IMR-90 (cell line): ENCODE data around the gene TUBA3D. TPM values are rescaled to one million over a fixed set of nuclear protein-coding genes. Genes with fewer than 3 reads are reported as not detected.

Source experiments
- ATAC-seq: fragments of 200-7000 bp; cut with Tn5 transposase; 2 replicates; pipeline ENCODE4 v1.9.1; 2020; ENCODE audit warnings: low read depth, mild to moderate bottlenecking, moderate library complexity
- BruUV-seq: library from RNA; stranded (reverse); fragments of 400-500 nt; replicated peaks from 2 replicates; lab custom pipeline; 2021; lab: Mats Ljungman, UMichigan
- CTCF ChIA-PET: fragments of 300-600 bp; formaldehyde crosslinking; extraction: SDS; loops from one replicate; lab custom pipeline; 2021; ENCODE audit warnings: antibody characterized with exemption; lab: Yijun Ruan, JAX
- POLR2A ChIA-PET: fragments of 300-600 bp; sonication (Branson Sonifier 250); formaldehyde crosslinking; loops from one replicate; lab custom pipeline; 2022; ENCODE audit warnings: antibody characterized with exemption; ENCODE audit not compliant: unreplicated experiment; lab: Charles Lee
- DNase-seq: peaks from one replicate; pipeline ENCODE4 v3.0.0; 2013
- H2AFZ ChIP-seq: replicated peaks from 2 replicates; pipeline ENCODE3; 2013; ENCODE audit warnings: low read length, mild to moderate bottlenecking; ENCODE audit not compliant: poor library complexity
- H2AK5ac ChIP-seq: 2 replicates; pipeline ENCODE4 v1.6.1; 2013; ENCODE audit warnings: low read depth, low read length, inconsistent platforms
- H2AK9ac ChIP-seq: replicated peaks from 2 replicates; pipeline ENCODE3; 2013; ENCODE audit warnings: mild to moderate bottlenecking, low read depth, low read length, moderate library complexity; ENCODE audit not compliant: poor library complexity
- H2BK120ac ChIP-seq: 2 replicates; pipeline ENCODE4 v1.6.1; 2013; ENCODE audit warnings: low read depth, low read length, inconsistent platforms
- H2BK15ac ChIP-seq: 3 replicates; pipeline ENCODE4 v1.6.1; 2013; ENCODE audit warnings: low read depth, low read length, inconsistent platforms
- H2BK20ac ChIP-seq: 2 replicates; pipeline ENCODE4 v1.6.1; 2013; ENCODE audit warnings: low read depth, mild to moderate bottlenecking, inconsistent platforms, low read length, moderate library complexity
- H2BK5ac ChIP-seq: 2 replicates; pipeline ENCODE4 v1.6.1; 2013; ENCODE audit warnings: mild to moderate bottlenecking, low read depth, low read length, inconsistent platforms; ENCODE audit not compliant: poor library complexity, severe bottlenecking
- H3K14ac ChIP-seq: replicated peaks from 2 replicates; pipeline ENCODE4 v1.6.1; 2013; ENCODE audit warnings: low read depth, low read length, inconsistent platforms
- H3K18ac ChIP-seq: 2 replicates; pipeline ENCODE4 v1.6.1; 2013; ENCODE audit warnings: low read depth, low read length, control low read depth
- H3K23ac ChIP-seq: 2 replicates; pipeline ENCODE4 v1.6.1; 2013; ENCODE audit warnings: low read depth, low read length, inconsistent platforms
- H3K27ac ChIP-seq: 2 replicates; pipeline ENCODE4 v1.5.1; 2013; ENCODE audit warnings: mild to moderate bottlenecking, control low read depth, low read length; ENCODE audit not compliant: insufficient read depth
- H3K27me3 ChIP-seq: 2 replicates; pipeline ENCODE4 v1.6.1; 2013; ENCODE audit warnings: low read length; ENCODE audit not compliant: control insufficient read depth, insufficient read depth
- H3K36me3 ChIP-seq: 2 replicates; pipeline ENCODE4 v1.6.1; 2013; ENCODE audit warnings: low read length, mixed read lengths; ENCODE audit not compliant: control insufficient read depth, insufficient read depth
- H3K4ac ChIP-seq: 2 replicates; pipeline ENCODE4 v1.6.1; 2013; ENCODE audit warnings: low read depth, low read length, inconsistent platforms
- H3K4me1 ChIP-seq: 2 replicates; pipeline ENCODE4 v1.6.1; 2013; ENCODE audit warnings: low read length, mixed read lengths; ENCODE audit not compliant: control insufficient read depth, insufficient read depth
- H3K4me2 ChIP-seq: 2 replicates; pipeline ENCODE4 v1.6.1; 2013; ENCODE audit warnings: low read depth, mild to moderate bottlenecking, control low read depth, low read length, moderate library complexity
- H3K4me3 ChIP-seq: 2 replicates; pipeline ENCODE4 v1.5.1; 2013; ENCODE audit warnings: low read depth, mild to moderate bottlenecking, control low read depth, low read length, moderate library complexity; ENCODE audit not compliant: insufficient read depth
- H3K56ac ChIP-seq: 2 replicates; pipeline ENCODE4 v1.6.1; 2013; ENCODE audit warnings: low read length, inconsistent platforms; ENCODE audit not compliant: insufficient read depth; ENCODE audit errors: extremely low read depth
- H3K79me1 ChIP-seq, 2 experiments: 2 replicates each; pipeline ENCODE4 v1.6.1; 2013; ENCODE audit warnings: low read length in 2 of 2, inconsistent platforms in 1 of 2, low read depth in 1 of 2
- H3K9ac ChIP-seq: 2 replicates; pipeline ENCODE4 v1.6.1; 2013; ENCODE audit warnings: low read depth, low read length, control low read depth
- H3K9me1 ChIP-seq: 2 replicates; pipeline ENCODE4 v1.6.1; 2013; ENCODE audit warnings: low read length, inconsistent platforms; ENCODE audit not compliant: insufficient read depth
- H3K9me3 ChIP-seq: 2 replicates; pipeline ENCODE4 v1.6.1; 2013; ENCODE audit warnings: low read length; ENCODE audit not compliant: control insufficient read depth, insufficient read depth
- H4K20me1 ChIP-seq: 2 replicates; pipeline ENCODE4 v1.6.1; 2013; ENCODE audit warnings: low read length, inconsistent platforms; ENCODE audit not compliant: insufficient read depth
- H4K5ac ChIP-seq: 2 replicates; pipeline ENCODE4 v1.6.1; 2013; ENCODE audit warnings: mild to moderate bottlenecking, low read depth, low read length, control low read depth
- H4K8ac ChIP-seq, 2 experiments: 2 replicates each; pipeline ENCODE4 v1.6.1; 2013; ENCODE audit warnings: low read depth in 2 of 2, low read length in 2 of 2, control low read depth in 1 of 2, inconsistent platforms in 1 of 2
- H4K91ac ChIP-seq: 2 replicates; pipeline ENCODE4 v1.6.1; 2013; ENCODE audit warnings: low read depth, low read length, inconsistent platforms; ENCODE audit not compliant: insufficient read depth
- CHD1 ChIP-seq: IDR thresholded peaks from 2 replicates; pipeline ENCODE4 v1.6.1; 2012; ENCODE audit warnings: low read depth, low read length, improper control_type of control experiment
- ELK1 ChIP-seq: fragments of 150-350 bp; IDR thresholded peaks from 2 replicates; pipeline ENCODE4 v1.6.1; 2016; ENCODE audit warnings: low read depth, mild to moderate bottlenecking, low read length, moderate library complexity, borderline replicate concordance
- FOS ChIP-seq: fragments of 150-350 bp; IDR thresholded peaks from 2 replicates; pipeline ENCODE4 v1.6.1; 2016; ENCODE audit warnings: low read depth, low read length
- MAFK ChIP-seq: IDR thresholded peaks from 2 replicates; pipeline ENCODE4 v1.6.1; 2012; ENCODE audit warnings: low read depth, low read length, improper control_type of control experiment
- NFE2L2 ChIP-seq: fragments of 150-350 bp; IDR thresholded peaks from 2 replicates; pipeline ENCODE4 v1.6.1; 2016; ENCODE audit warnings: low read depth, mild to moderate bottlenecking, low read length
- POLR2A ChIP-seq: IDR thresholded peaks from 2 replicates; pipeline ENCODE4 v1.6.1; 2012; ENCODE audit warnings: mild to moderate bottlenecking, low read depth, low read length
- RCOR1 ChIP-seq: IDR thresholded peaks from 2 replicates; pipeline ENCODE4 v1.6.1; 2012; ENCODE audit warnings: mild to moderate bottlenecking, low read length, improper control_type of control experiment; ENCODE audit not compliant: insufficient replicate concordance
- WGBS, 2 experiments: methylation state at CpG; one replicate each; pipeline versions ENCODE4 v1.1.5 to v1.1.7; 2013; ENCODE audit warnings: missing lambda C conversion rate in 2 of 2; ENCODE audit not compliant: insufficient read length in 1 of 2; ENCODE audit errors: extremely low coverage in 2 of 2; 5-methylcytosine and 5-hydroxymethylcytosine counted together
- dilution Hi-C: fragments of 300-500 bp; cut with HindIII; formaldehyde crosslinking; loops from one replicate; pipeline ENCODE4 v1.14.3; 2018; ENCODE audit warnings: low sequenced_read_pairs; ENCODE audit not compliant: unreplicated experiment
- in situ Hi-C: fragments of 300-500 bp; cut with MboI; formaldehyde crosslinking; loops from 3 replicates; pipeline ENCODE4 v1.14.3; 2019; ENCODE audit warnings: low sequenced_read_pairs, inconsistent platforms, mixed read lengths
- intact Hi-C: fragments of 100-400 bp; cut with micrococcal nuclease; formaldehyde crosslinking; loops from 2 replicates; pipeline ENCODE4 v1.10.0; 2022
- polyA plus RNA-seq, 3 experiments: library from polyadenylated mRNA; depleted of rRNA; stranded (reverse); fragments of >200 nt; gene quantifications; 2 replicates each; pipeline ENCODE4 v1.2.3, GENCODE V29; 2012; ENCODE audit warnings: low replicate concordance in 1 of 3
- total RNA-seq: library from RNA; depleted of rRNA; stranded (reverse); fragments of >200 nt; gene quantifications from 2 replicates; pipeline ENCODE4 v1.2.3, GENCODE V29; 2012
- TF ChIP-seq, protein P1 (sequence below): conservative IDR thresholded peaks from 2 replicates; pipeline ENCODE4 v1.5.1; 2012; ENCODE audit warnings: mild to moderate bottlenecking, low read depth, low read length, improper control_type of control experiment
- TF ChIP-seq, protein P2 (sequence below): fragments of 150-350 bp; IDR thresholded peaks from 2 replicates; pipeline ENCODE4 v1.6.1; 2017; ENCODE audit warnings: mild to moderate bottlenecking, antibody characterized with exemption, low read length, low read depth

Gene TUBA3D
- total and polyA plus RNA-seq, 2 of the 4 experiments (the other 2 are of a cell fraction), result not detected

- no peak for TF ChIP-seq RCOR1
- no peak for TF ChIP-seq FOS
- TF ChIP-seq POLR2A, result no peak
- no peak for TF ChIP-seq MAFK
- no peak for TF ChIP-seq CHD1
- TF ChIP-seq, protein P1, sequence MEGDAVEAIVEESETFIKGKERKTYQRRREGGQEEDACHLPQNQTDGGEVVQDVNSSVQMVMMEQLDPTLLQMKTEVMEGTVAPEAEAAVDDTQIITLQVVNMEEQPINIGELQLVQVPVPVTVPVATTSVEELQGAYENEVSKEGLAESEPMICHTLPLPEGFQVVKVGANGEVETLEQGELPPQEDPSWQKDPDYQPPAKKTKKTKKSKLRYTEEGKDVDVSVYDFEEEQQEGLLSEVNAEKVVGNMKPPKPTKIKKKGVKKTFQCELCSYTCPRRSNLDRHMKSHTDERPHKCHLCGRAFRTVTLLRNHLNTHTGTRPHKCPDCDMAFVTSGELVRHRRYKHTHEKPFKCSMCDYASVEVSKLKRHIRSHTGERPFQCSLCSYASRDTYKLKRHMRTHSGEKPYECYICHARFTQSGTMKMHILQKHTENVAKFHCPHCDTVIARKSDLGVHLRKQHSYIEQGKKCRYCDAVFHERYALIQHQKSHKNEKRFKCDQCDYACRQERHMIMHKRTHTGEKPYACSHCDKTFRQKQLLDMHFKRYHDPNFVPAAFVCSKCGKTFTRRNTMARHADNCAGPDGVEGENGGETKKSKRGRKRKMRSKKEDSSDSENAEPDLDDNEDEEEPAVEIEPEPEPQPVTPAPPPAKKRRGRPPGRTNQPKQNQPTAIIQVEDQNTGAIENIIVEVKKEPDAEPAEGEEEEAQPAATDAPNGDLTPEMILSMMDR, result no peak
- TF ChIP-seq ELK1, result no peak
- TF ChIP-seq, protein P2, sequence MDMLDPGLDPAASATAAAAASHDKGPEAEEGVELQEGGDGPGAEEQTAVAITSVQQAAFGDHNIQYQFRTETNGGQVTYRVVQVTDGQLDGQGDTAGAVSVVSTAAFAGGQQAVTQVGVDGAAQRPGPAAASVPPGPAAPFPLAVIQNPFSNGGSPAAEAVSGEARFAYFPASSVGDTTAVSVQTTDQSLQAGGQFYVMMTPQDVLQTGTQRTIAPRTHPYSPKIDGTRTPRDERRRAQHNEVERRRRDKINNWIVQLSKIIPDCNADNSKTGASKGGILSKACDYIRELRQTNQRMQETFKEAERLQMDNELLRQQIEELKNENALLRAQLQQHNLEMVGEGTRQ, result no peak
- TF ChIP-seq NFE2L2, result no peak
- peaks cover 3% of the 10 kb centered on the region for H3K36me3 ChIP-seq
- peak overlapping the region; percentile 93 for H4K91ac ChIP-seq
- H3K23ac ChIP-seq, result peak overlapping the region; percentile 75; the same call in 1 of the 2 replicates
- CTCF ChIA-PET, result interaction anchor here (0.6 kb wide), 5 partner anchors 80 to 313 kb away, joined by 3 to 4 read pairs (median 3); no protein-coding TSS in a partner anchor
- in situ Hi-C loops (no loop called here), intact Hi-C loops (loop anchor here (1.0 to 5.0 kb wide), 3 partner anchors 189 to 339 kb away; no protein-coding TSS in a partner anchor), dilution Hi-C loops (no loop called here)
- H4K20me1 ChIP-seq, result peaks cover 3% of the 10 kb centered on the region
- peak overlapping the region; percentile 100 for H2AFZ ChIP-seq
- peak overlapping the region; percentile 56 for H4K5ac ChIP-seq
- peak overlapping the region; percentile 74 for H3K27ac ChIP-seq
- H2AK5ac ChIP-seq, result peak overlapping the region; percentile 92
- peak; percentile 35 for ATAC-seq
- peak overlapping the region; percentile 51 for H2BK5ac ChIP-seq
- WGBS, 2 experiments, result 0% methylated on average over 7 of the region's 40 CpGs; no CpG with 5 or more reads in 1 of the 2 experiments
- peak overlapping the region; percentile 52 for H3K56ac ChIP-seq
- H3K9me1 ChIP-seq, result 0 out of 2 replicates have a peak, but pooled peaks cover 5% of the 10 kb centered on the region
- H3K18ac ChIP-seq, result no peak overlapping the region
- no peak overlapping the region for H2BK20ac ChIP-seq
- H3K4me3 ChIP-seq, result peak overlapping the region; percentile 76
- H2BK120ac ChIP-seq, result peak overlapping the region; percentile 47; the same call in 1 of the 2 replicates
- H3K9me3 ChIP-seq, result no peaks in the 10 kb centered on the region
- H3K14ac ChIP-seq, result peak overlapping the region; percentile 87
- no peak overlapping the region for H2BK15ac ChIP-seq
- peak overlapping the region; percentile 75 to 86 for H4K8ac ChIP-seq
- H3K4me2 ChIP-seq, result peak overlapping the region; percentile 89
- H3K9ac ChIP-seq, result peak overlapping the region; percentile 85
- H3K4ac ChIP-seq, result peak overlapping the region; percentile 90
- H3K79me1 ChIP-seq, result peaks cover 5 to 62% of the 10 kb centered on the region in 2 experiments
- POLR2A ChIA-PET, result no interaction called here
- H2AK9ac ChIP-seq, result peak overlapping the region; percentile 94
- no TSS peak for BruUV-seq
- no peak for DNase-seq
- H3K4me1 ChIP-seq, result peaks cover 3% of the 10 kb centered on the region
- H3K27me3 ChIP-seq, result no peaks in the 10 kb centered on the region
Observed at GRCh38 chr2:131493199-131493968, 17.5 kb downstream of the TUBA3D start.
